Measurements from ENCODE around the gene GMDS. TPM values are rescaled to one million over a fixed set of nuclear protein-coding genes. Genes with fewer than 3 reads are reported as not detected.

Gene GMDS
- total RNA-seq, 1 experiment from 2014 or later, result 10.0 TPM

DNA sequence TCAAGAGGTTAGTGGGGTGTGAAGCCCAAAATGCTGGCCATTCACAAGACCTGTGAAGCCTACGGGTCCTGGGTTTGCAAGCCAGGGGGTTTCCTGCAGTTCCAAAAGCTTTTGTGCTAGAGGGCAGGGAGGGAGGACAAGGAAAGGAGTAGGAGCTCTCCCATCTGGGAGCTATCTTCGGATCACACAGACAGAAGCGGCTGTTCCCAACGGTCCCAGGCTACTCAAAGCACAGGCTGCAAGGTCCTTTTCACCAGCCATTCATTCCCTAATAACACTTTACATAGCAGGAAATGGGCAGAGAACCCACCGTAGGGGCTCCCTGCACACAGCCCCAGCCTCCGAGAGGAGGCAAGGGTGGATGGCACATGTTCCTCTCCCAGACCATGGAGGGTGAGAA is 338.8 kb downstream of the GMDS start:
- DNase-seq (ENCODE audit: low read depth), result no peak

DNA sequence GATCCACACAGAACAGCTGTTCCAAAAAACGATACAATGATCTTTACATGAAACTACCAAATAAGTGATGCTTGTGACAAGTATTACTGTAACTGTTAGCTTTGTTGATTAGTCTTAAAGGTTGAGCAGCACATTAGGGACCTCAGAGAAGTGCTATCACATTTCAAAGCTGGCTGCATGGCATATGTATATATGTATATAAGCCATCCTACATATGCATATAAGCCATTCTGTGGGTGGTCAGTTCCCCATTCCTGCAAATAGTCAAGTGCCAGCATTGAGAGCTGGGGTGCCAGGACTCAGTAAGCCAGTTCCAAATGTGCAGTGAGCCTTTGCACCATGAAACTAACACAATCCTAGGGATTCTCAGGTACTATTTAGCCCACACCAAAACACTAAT is 339.4 kb downstream of the GMDS start:
- DNase-seq (ENCODE audit: low read depth), result no peak

DNA sequence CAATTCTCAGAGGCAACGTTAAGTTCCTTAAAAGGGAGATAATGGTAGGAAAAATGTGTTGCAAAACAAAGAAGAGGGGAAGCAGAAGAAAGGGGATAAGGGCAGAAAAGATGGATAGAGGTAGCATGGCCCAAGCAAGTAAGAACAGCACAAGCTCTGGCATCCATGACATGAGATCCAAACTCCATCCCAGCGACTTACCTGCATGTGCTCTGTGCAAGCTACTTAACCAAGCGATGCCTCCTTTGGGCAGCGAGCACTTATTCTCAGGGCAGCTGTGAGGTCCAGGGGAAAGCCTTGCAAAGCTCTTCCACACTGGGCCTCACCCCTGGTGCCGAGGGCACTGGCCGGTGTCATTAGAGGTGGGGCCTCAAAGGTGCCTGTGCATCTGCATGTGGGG is 340.5 kb downstream of the GMDS start:
- DNase-seq (ENCODE audit: low read depth), result no peak

DNA sequence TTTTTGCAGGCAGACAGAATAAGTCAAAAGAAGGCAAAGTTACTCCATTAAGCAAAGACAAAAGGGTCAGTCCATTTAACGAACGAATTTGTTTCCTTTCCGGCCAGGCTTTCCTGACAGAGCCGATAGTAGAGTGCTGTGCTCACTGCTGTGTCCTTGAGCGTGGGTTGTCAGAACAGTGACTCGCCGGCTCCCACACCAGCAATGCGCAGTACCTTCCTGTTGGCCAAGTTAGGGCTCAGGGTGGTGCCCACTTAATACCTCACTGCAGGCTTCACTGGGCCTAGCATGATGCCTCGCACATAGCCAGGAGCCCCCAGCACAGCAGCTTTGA is 341.0 kb downstream of the GMDS start:
- no peak for DNase-seq (ENCODE audit: low read depth)

DNA sequence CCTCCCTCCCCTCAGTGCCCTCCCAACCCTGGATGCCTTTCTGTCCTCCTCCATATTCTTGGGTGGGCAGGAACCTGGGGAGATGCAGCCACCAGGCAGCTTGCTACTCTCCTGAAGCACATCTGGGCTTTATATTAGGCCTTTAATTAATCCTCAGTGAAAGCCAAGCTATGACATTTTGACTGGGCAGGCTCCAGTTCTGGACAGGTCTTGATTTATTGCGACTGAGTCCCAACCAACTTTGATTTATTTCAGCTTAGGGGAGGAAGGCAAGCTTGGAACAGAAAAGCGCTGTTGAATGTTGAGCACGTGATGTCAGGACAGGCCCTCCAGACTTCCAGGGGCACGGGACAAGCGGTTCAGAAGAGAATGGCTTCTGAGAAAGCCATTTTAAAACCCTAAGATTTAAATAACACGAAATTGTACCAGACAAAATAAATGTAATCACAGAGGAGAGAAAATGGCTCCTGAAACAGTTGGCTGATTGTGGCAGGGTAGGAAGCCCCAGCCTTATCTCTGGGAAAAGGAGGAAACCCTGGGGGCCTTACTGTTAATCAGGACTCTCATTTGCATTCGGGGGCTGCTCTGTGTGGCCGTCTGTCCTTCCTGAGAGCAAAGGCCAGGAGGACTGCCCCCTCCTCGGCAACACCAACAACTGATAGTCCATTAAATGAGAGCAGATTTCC is 341.5 kb downstream of the GMDS start:
- DNase-seq (ENCODE audit: low read depth), result no peak

DNA sequence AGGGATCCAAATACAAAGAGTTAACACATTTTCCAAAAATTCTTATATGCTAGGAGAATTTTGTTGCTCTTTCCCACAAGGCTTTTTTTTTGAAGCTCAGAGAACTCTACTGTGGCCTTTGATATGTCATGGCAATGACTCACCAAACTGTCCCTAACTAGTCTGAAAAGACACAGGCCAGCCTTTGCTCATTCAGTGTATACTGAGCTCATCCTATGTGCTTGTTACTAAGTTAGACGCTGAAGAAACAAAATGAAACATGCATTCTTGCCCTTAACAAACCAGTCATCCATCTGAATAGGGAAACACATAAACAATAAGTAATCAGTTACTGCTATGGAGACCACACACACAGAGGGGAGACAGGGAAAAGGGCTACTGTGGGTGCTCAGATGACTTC is 343.8 kb downstream of the GMDS start:
- DNase-seq (ENCODE audit: low read depth), result peak; percentile 74

DNA sequence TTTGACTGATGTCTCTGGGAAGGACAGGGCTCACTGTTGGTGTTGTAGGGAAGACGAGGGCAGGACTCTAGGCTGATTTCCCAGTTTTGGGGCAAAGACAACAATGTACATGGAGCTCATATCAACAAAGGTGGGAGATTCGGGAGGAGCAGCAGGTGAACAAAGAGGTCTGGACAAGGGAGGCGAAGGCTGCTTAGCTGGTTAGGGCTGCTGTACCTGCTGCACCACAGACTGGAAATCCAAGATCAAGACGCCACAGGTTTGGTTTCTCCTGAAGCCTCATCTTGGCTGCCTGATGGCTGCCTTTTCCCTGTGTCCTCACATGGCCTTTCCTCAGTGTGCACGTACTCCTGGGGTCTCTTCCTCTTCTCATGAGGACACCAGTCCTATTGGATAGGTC is 348.5 kb downstream of the GMDS start:
- DNase-seq (ENCODE audit: low read depth), result no peak

DNA sequence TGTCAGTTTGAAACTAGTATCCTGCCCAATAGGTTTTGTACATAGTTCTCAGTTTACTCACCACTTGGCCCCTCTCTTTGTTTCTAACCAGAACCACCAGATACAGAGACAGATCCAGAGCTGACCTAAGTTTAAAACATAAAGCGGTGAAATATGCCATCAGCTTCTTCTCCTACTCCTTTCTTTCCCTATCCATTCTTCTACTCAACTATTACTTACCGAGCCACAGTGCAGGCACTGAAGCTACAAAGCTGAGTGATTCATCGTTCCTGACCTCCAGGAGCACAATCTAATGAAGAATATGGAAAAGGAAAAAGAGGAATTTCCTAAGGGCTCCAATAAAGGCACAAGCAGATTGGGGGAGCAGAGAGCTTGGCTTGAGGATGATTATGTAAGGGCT is 349.7 kb downstream of the GMDS start:
- no peak for DNase-seq (ENCODE audit: low read depth)

DNA sequence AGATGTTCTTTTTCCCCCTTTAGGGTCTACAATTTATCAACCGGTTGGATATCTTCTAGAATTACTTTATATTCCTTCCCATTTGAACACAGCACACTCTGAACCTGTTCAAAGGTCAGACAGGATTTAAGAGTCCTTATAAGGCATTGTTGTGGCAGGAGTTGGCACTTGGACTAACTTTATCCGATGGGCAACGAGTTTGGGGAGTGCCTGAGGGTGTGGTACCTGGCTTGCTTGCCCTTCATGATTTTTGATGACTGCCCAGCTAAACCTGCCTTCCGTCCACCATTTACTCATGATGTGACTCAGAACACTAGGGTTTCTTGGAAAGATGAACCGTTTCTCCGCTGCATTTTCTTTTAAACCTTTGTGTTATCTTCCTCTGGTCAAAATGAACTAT is 350.5 kb downstream of the GMDS start:
- DNase-seq (ENCODE audit: low read depth), result peak; percentile 40

DNA sequence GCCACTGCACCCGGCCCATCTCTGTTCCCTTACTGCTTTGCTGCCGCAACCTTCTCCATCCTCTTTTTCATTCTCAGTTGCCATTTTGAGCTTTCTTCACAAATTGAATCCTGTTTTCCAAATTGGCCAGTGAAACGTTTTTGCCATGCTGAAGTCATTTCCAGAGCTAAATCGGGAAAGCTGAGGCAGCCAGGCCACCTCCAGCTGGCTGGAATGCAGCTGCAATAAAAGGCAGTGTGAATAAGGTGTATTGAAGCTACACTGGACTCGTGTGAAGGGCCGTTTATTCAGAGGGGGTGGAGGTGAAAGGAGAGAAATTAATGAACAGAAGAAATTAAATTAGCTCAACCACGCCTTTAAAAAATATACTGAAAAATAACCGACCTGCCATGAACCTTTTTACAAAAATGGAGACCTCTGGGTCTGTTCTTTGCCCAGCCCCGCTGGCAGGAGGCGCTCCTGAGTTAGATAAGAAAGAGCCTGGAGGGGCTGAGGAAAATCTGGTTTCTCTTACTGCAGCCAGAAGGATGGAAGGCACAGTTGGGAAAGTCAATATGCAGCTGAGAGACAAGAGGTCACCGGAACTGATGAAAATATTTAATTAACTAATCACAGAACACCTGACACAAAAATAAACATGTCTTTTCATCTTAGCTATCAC is 351.8 kb downstream of the GMDS start:
- no peak for DNase-seq (ENCODE audit: low read depth)

DNA sequence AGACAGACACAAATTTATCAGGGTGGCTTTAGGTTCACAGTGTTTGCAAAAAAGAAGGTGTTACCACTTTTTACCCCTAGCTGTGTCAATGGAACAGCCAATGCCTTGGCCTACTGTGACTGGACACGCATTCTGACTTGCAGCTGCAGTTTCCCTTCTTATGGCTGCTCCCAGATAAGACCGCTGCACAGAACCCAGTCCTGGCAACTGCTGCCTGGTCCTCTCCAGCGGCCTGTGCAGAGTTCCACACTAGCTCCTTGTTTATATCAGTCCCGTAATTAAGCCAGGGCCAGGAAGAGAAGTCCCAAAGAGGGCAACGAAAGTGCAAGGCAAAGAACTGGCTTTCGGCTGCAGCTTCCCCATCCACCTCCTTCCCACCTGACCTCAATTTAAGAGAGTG is 352.7 kb downstream of the GMDS start:
- no peak for DNase-seq (ENCODE audit: low read depth)

DNA sequence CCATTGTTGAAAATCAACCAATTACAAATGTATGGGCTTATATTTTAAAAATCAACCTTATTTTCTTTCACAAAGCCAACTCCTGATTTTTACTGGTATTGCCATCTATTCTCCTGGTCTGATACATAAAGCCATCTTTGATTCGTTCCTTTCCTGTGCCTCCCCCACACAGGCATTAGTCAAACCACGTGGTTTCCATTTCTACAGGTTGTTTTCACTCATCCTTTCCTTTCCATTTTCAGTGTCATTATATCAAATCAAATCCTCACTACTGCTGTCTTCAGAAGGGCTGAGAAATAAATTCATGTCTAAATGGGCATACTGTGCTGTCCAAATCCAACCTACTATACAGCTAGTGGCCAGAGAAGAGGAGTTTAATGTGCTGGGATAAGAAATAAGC is 354.4 kb downstream of the GMDS start:
- no peak for DNase-seq (ENCODE audit: low read depth)

DNA sequence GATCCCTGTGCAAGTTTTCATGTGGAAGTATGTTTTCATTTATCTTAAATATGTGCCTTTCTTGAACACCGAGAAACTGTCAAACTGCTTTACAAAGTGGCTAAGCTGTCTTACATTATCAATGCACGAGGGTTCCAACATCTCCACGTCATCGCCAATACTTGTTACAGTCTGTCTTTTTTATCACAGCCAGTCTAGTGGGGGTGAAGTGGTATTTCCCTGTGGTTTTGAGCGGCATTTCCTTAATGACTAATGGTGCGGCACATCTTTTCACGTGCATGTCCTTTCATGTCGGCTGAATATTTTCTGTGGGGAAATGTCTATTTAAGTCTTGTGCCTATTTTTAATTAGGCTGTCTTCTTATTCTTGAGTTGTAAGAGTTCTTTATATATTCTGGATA is 355.3 kb downstream of the GMDS start:
- DNase-seq (ENCODE audit: low read depth), result peak; percentile 87

DNA sequence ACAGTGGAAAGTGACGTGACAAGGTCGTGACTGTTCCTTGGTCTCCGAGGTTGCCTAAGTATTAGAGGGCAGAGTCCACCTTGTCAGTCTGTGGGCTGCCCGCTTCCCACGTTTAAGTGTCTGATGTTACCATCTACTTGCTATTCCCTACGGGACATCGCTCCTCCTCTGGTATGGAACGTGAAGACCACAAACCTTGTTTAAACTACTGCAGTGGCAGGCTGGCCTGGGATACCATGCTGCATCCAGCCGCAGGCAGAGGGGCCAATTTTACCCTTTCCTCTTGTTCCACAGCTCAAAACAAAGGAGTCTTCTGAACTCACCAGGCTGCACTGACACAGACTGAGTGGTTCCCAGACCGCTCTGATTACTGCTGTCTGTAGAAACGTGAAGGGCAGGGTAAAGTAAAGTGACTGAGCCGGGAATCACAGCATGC is 359.8 kb downstream of the GMDS start:
- no peak for DNase-seq (ENCODE audit: low read depth)

DNA sequence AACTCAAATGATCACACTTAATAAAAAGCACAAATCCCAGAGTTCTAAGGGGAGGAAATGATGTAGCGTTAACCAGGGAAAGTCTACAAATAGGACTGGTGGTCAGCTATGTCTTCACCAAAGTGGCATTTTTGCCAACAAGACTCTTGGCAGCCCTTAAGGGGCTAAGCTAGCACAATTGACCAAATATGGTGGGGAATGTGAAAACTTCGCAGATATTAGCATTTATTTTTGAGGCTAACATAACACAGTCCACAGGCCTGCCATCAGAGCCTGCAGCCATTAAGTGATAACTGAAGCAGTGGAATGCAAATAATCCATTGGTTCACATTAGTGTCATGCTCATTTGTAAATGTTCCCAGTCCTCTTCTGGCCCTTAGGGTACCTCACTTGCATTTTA is 361.1 kb downstream of the GMDS start:
- no peak for DNase-seq (ENCODE audit: low read depth)

DNA sequence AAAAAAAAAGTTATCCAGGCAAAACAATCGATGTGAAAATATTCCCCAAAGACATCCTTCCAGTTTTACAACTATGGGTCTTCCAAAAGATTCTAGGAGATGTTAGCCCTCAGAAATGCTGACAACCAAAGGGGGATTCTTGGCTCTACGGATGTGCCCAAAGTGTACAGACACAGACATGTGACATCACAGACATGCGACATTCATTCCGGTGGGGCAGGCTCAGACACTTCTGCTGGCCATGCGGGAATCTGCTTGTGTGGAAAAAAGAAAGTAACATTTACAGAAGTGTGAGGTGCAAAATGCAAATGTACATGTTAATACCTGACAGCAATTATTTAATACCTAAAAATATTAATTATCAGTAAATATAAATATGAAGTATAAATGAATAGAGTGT is 367.1 kb downstream of the GMDS start:
- no peak for DNase-seq (ENCODE audit: low read depth)

DNA sequence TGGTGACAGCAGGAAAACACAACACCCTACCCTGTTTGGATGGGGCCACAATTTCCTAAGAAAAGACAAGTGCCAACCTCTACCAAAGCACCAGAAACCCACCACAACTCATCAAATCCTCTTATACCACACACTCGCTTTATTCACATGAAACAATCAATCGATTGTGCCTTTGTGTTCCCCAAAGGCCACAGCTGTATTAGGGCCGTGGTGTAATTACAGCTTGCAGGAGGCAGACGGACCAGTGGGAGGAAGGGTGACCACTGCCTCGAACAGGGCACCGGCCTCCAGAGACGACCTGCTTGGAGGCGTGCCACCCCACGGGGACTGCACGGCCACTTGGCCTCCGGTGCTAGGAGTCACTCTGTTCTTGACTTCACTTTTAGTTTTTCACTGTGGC is 371.6 kb downstream of the GMDS start:
- no peak for DNase-seq (ENCODE audit: low read depth)

DNA sequence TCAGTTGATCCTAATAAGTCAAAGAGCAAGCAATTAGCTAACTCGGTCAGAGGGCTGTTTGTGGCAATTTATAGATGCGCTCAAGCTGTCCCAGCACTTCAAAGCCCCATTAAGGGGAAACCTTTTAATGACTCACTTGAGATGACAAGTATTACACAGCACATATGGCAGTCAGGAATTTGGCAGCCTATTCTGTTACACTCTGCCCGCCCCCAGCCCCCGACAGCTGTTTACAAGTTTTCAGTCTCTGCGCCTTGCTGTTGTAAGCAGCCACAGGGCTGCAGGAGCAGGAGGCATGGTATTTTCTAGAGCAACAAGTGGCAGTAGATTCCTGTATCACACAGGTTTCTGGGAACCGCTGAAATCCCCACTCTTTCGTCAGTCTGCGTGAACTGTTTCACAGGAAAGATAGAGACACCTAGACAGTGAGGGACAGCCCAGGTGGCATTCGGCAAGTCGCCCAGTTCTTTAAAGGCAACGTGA is 372.7 kb downstream of the GMDS start:
- DNase-seq (ENCODE audit: low read depth), result peak; percentile 6

DNA sequence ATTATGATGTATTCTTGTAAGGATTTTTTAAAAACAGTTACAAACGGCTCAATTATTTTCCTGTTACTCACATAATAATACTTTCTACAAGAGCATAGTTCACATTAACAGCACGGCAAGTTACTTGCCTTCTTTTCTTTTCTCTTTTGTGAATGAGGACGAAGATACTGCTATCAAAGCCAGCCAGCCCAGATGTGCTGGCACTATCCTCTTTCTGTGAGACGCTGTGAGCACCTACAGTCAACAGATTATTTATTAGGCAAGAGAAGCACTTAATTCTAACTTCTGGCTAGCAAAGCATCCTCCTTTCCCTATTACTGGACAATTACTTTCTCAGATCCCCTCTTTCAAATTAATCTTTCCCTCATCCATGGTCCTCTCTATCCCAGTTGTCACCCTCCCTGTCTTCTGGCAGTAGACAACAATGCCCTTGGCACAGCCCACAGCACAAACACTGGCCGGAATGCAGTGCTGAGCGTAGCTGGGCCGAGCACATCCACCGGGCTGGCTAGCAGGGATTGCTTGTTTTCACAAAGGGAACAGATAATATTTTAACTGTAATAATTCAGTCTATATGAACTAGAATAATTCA is 373.6 kb downstream of the GMDS start:
- DNase-seq (ENCODE audit: low read depth), result no peak

DNA sequence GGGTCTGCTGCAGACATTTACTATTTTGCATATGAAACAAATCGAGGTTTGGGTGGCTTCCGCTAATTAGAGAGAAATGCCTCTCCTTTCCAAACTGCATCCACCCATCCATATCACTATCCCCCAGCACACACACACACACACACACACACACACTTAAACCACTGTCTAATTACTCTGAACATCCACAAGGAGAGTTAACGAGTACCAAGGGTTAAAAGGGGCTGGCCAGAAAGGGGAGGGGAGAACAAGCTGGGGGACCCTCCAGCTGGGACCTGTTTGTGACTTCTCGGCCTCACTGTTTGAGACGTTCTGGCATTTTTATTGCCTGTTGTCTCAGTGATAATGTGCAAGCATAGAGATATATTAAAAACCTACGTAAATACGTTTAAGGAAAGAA is 374.5 kb downstream of the GMDS start:
- no peak for DNase-seq (ENCODE audit: low read depth)

DNA sequence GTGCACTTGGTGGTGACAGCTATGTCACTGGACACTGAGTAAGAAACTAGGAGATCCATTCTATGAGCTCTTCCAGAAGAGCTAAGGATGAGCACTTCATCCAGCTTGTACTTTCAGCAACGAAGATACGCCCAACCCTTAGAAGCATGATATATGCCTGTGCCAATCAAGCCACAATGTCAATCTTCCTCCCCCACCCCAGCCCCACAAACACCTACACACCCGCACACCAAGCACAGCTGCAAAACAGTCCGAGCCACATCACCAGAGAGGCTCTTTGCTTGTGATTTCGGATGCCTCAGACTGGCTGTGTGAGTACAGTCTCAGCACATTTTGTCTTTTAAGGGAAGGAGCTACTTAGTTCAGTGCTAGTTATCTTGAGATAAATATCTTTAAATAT is 375.2 kb downstream of the GMDS start:
- DNase-seq (ENCODE audit: low read depth), result no peak

DNA sequence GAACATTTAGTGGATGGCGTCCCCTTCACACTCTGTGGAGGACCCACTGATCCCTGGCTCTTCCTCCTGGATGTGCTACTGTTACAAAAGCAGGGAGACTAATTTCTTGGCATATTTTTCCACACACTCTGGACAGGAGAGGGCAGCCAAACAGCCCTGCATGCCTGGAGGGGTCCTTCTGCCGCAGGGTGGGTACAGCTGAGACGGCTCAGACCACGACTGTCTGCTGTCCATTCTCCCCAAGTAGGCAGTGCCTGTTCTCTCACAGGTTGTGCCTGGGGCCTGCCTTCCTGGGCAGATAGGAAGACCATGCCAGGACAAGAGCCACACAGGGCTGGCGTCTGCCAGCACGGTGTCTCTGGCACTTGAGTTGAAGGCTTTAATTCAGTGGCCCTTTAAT is 375.6 kb downstream of the GMDS start:
- DNase-seq (ENCODE audit: low read depth), result no peak

DNA sequence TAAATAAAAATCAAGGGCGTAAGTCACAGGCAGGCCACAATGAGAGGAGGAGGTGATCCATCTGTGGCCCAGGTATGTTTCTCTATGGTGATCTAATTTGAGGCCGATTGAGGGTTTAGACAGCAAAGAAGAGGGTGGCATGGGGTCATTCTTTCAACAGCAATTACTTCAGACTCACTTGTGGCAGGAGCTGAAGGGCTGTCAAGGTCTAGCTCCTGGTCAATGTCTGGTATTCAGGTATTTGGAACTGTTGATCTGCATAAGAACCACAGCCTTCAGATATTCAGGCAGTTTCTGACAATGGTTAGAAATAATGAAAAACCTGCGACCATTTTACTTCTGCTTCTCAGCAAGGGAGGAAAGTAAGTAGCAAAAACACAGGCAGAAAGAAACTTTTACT is 376.1 kb downstream of the GMDS start:
- no peak for DNase-seq (ENCODE audit: low read depth)

All from HT1080 (cell line).